Activated CD8-positive, alpha-beta T cell treated with anti-CD3 and anti-CD28 coated beads, Interleukin-2, amount 10 ng/mL, durations not matched to agents 7 days and 5 days (primary cell): ENCODE measurements around the gene SCLY. TPM values are rescaled to one million over a fixed set of nuclear protein-coding genes. Genes with fewer than 3 reads are reported as not detected.

Experiments
- ATAC-seq: fragments of 150-1000 bp; cut with Tn5 transposase; one replicate; pipeline ENCODE4 v1.10.0; 2021; ENCODE audit warnings: moderate library complexity
- CTCF ChIA-PET: fragments of 350-600 bp; sonication (Branson Sonifier 250); formaldehyde crosslinking; loops from one replicate; lab custom pipeline; 2021; ENCODE audit warnings: antibody characterized with exemption; lab: Charles Lee
- POLR2A ChIA-PET: fragments of 350-600 bp; sonication (Branson Sonifier 250); formaldehyde crosslinking; loops from one replicate; lab custom pipeline; 2021; ENCODE audit warnings: antibody characterized with exemption; lab: Charles Lee
- DNase-seq: peaks from one replicate; pipeline ENCODE4 v3.0.0-alpha.2; 2020
- H3K27ac Mint-ChIP-seq: one replicate; pipeline ENCODE4 v1.8.0; 2021; ENCODE audit warnings: mild to moderate bottlenecking, mixed read lengths
- H3K27me3 Mint-ChIP-seq: one replicate; pipeline ENCODE4 v1.8.0; 2021; ENCODE audit warnings: low read depth, mixed read lengths
- H3K36me3 Mint-ChIP-seq: one replicate; pipeline ENCODE4 v1.8.0; 2021; ENCODE audit warnings: low read depth, mixed read lengths
- H3K4me1 Mint-ChIP-seq: one replicate; pipeline ENCODE4 v1.8.0; 2021; ENCODE audit warnings: low read depth, mixed read lengths
- H3K4me3 Mint-ChIP-seq: one replicate; pipeline ENCODE4 v1.8.0; 2021; ENCODE audit warnings: mild to moderate bottlenecking, mixed read lengths
- H3K9me3 Mint-ChIP-seq: one replicate; pipeline ENCODE4 v1.8.0; 2022; ENCODE audit warnings: mixed read lengths; ENCODE audit not compliant: insufficient read depth
- total RNA-seq, 2 experiments: library from RNA; stranded (reverse); gene quantifications; one replicate each; pipeline ENCODE4 v1.2.3, GENCODE V29; 2021

Gene SCLY
- total RNA-seq, result 10 to 100 TPM; 34.1 to 40.4 TPM

DNA sequence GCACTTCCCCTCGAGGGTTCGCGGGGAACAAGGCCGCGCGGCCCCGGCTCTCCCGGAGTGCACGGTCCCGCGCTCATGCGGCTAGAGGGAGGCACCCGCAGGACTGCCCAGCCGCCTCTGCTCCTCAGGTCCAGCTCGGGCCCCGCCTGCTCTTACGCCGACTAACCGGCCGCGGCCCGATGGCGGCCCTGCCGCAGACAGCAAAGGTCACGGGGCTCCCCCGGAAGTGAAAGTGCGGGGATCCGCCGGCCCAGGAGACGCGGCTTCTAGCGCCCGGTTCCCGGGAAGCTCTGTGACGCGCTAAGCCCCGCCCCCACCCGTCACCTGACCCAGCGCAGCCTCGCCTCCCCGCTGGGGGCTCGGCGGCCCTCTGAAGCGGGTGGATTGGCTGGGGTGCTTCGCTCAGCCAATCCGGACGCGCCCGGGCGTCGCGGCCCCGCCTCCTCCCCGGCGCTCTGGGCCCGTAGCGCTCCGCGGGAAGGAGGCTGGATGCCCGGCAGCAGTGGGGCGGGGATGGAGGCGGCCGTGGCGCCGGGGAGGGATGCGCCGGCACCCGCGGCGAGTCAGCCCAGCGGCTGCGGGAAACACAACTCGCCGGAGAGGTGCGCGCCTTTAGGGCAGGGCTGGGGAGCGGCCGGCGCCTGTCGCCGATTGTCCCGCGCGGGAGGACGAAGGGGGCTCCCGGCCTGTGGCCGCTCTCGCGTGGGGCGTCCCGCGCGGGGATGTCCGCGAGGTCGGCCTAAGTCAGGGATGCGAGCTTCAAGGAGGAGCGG is at the start of gene SCLY:
Gene SCLY (plus strand): TSS at position 460 of the 773 bp plus-strand sequence. CDS start 54 bp downstream, at position 514.
- H3K4me3 Mint-ChIP-seq, result peak within 1 kb of the TSS; percentile 84
- peak within 1 kb of the TSS; percentile 85 for H3K27ac Mint-ChIP-seq
- POLR2A ChIA-PET, result interaction anchor here (0.7 to 2.4 kb wide), 8 partner anchors 9 to 143 kb away, joined by 3 to 9 read pairs (median 3); partner anchors contain the start of gene ILKAP
- H3K27me3 Mint-ChIP-seq, result peaks cover 12% of the 10 kb centered on the region
- H3K36me3 Mint-ChIP-seq, result peaks cover 25% of the 10 kb centered on the region
- H3K4me1 Mint-ChIP-seq, result peaks cover 51% of the 10 kb centered on the region
- H3K9me3 Mint-ChIP-seq, result no peaks in the 10 kb centered on the region
- ATAC-seq (peak; percentile 99), DNase-seq (peak; percentile 97)
- CTCF ChIA-PET, result interaction anchor here (0.5 to 0.7 kb wide), 2 partner anchors 81 to 118 kb away, joined by 3 to 4 read pairs; no protein-coding TSS in a partner anchor

DNA sequence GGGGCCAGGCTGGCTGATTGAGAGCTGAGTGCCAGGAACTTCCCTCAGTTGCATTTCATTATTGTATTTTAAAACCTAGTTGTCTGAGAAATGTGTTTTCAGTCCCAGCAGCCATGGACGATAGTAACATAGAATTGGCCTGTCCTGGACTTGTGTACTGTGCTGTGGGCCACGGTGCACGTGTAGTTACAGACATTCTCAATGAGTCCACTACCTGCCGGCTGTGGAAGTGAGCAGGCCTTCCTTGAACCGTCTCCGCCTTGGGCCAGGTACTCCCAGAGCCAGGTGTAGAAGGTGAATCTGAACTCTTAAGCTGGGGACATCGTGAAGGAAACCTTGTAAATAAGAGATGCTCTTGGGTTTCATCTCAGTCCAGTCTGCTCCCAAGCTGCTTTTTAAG is 47.0 kb upstream of the SCLY start:
- peaks cover 26% of the 10 kb centered on the region for H3K36me3 Mint-ChIP-seq
- ChIA-PET POLR2A (no interaction called here), CTCF (interaction anchor here (1.8 kb wide), 1 partner anchor 91 kb away, joined by 5 read pairs; no protein-coding TSS in a partner anchor)
- no peak overlapping the region for H3K4me3 Mint-ChIP-seq
- no peaks in the 10 kb centered on the region for H3K9me3 Mint-ChIP-seq
- peaks cover 17% of the 10 kb centered on the region for H3K4me1 Mint-ChIP-seq
- no peak for ATAC-seq
- no peak for DNase-seq
- H3K27me3 Mint-ChIP-seq, result no peaks in the 10 kb centered on the region
- H3K27ac Mint-ChIP-seq, result no peak overlapping the region

- H3K4me3 Mint-ChIP-seq, result no peak overlapping the region
- H3K4me1 Mint-ChIP-seq, result peaks cover 8% of the 10 kb centered on the region
- H3K36me3 Mint-ChIP-seq, result peaks cover 27% of the 10 kb centered on the region
- ATAC-seq, result no peak
- no peak for DNase-seq
- POLR2A ChIA-PET, result no interaction called here
- no peaks in the 10 kb centered on the region for H3K9me3 Mint-ChIP-seq
- H3K27ac Mint-ChIP-seq, result no peak overlapping the region
- CTCF ChIA-PET, result interaction anchor here (1.0 to 1.8 kb wide), 4 partner anchors 15 to 92 kb away, joined by 3 to 7 read pairs (median 4); no protein-coding TSS in a partner anchor
- no peaks in the 10 kb centered on the region for H3K27me3 Mint-ChIP-seq
These were observed 45.1 kb upstream of the SCLY start for GRCh38 chr2:238015705-238016104.

GRCh38 chr2:238016526-238016925 is 44.3 kb upstream of the SCLY start:
- ChIA-PET POLR2A (no interaction called here), CTCF (no interaction called here)
- H3K9me3 Mint-ChIP-seq, result no peaks in the 10 kb centered on the region
- no peak overlapping the region for H3K27ac Mint-ChIP-seq
- no peak for DNase-seq
- peaks cover 30% of the 10 kb centered on the region for H3K36me3 Mint-ChIP-seq
- H3K4me3 Mint-ChIP-seq, result no peak overlapping the region
- H3K4me1 Mint-ChIP-seq, result peaks cover 3% of the 10 kb centered on the region
- ATAC-seq, result no peak
- no peaks in the 10 kb centered on the region for H3K27me3 Mint-ChIP-seq

- no peak overlapping the region for H3K27ac Mint-ChIP-seq
- ChIA-PET CTCF (no interaction called here), POLR2A (no interaction called here)
- no peak for DNase-seq
- no peak overlapping the region for H3K4me3 Mint-ChIP-seq
- H3K4me1 Mint-ChIP-seq, result peaks cover 13% of the 10 kb centered on the region
- H3K36me3 Mint-ChIP-seq, result peaks cover 29% of the 10 kb centered on the region
- H3K27me3 Mint-ChIP-seq, result no peaks in the 10 kb centered on the region
- ATAC-seq, result no peak
- no peaks in the 10 kb centered on the region for H3K9me3 Mint-ChIP-seq
These were observed 40.8 kb upstream of the SCLY start for GRCh38 chr2:238019962-238020361.

- CTCF ChIA-PET, result no interaction called here
- Mint-ChIP-seq H3K36me3 (peaks cover 37% of the 10 kb centered on the region), H3K4me1 (peaks cover 20% of the 10 kb centered on the region), H3K4me3 (no peak overlapping the region), H3K27ac (no peak overlapping the region), H3K27me3 (no peaks in the 10 kb centered on the region), H3K9me3 (no peaks in the 10 kb centered on the region)
- POLR2A ChIA-PET, result no interaction called here
- DNase-seq (no peak), ATAC-seq (no peak)
These were observed 40.0 kb upstream of the SCLY start for GRCh38 chr2:238020816-238021215.

GRCh38 chr2:238021327-238021726 is 39.5 kb upstream of the SCLY start:
- Mint-ChIP-seq H3K36me3 (peaks cover 39% of the 10 kb centered on the region), H3K27me3 (no peaks in the 10 kb centered on the region), H3K4me3 (no peak overlapping the region), H3K4me1 (peaks cover 20% of the 10 kb centered on the region), H3K27ac (no peak overlapping the region), H3K9me3 (no peaks in the 10 kb centered on the region)
- ChIA-PET CTCF (no interaction called here), POLR2A (no interaction called here)
- no peak for ATAC-seq
- no peak for DNase-seq

DNA sequence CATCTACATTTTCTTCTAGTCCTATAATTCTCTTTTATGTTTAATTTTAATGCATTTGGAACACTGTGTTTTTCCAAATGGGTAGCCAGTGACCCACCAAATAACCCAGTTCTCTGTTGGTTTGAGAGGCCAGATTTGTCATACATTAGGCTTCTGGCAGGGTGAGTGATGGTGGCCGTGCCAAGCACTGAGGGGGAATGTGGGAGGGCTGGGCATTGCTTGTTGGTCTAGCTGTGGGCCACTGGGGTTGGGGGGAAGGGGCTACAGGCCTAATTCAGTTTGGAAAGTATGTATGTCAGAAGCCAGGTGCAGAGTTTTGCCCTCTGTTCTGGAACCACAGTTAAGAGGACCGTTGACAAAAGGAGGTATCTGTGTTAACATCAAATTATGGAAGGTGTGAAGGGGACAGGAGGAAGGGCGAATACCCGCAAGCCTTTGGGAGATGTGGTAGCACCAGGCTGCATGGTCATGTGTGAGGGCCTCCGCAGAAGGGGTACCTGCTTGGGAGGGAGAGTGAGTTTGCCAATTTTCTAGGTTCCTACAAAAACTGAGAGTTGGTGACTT is 38.1 kb upstream of the SCLY start:
- no peaks in the 10 kb centered on the region for H3K9me3 Mint-ChIP-seq
- H3K27ac Mint-ChIP-seq, result no peak overlapping the region
- H3K27me3 Mint-ChIP-seq, result no peaks in the 10 kb centered on the region
- DNase-seq (no peak), ATAC-seq (no peak)
- H3K4me3 Mint-ChIP-seq, result no peak overlapping the region
- POLR2A ChIA-PET, result no interaction called here
- CTCF ChIA-PET, result interaction anchor here (0.7 kb wide), 1 partner anchor 241 kb away, joined by 3 read pairs; no protein-coding TSS in a partner anchor
- peaks cover 28% of the 10 kb centered on the region for H3K4me1 Mint-ChIP-seq
- peaks cover 39% of the 10 kb centered on the region for H3K36me3 Mint-ChIP-seq

DNA sequence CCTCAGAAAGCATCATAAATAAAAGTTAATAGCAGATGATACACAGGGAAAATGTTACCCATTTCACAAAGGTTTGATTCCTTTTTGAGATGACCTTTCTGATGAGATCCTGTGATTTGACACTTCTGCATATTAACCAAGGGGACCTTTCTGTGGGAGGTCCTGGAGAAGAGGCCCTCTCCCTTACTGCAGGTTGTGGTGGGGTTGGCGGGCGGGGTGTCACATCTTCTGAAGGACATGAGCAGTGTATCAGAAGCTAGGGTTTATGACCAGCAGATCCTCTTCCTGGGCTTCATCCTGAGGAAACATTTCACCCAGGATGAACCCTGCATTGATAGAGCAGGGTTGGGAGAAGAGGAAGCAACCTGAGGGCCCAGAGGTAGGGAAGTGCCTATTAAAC is 37.2 kb upstream of the SCLY start:
- no peaks in the 10 kb centered on the region for H3K27me3 Mint-ChIP-seq
- ChIA-PET CTCF (no interaction called here), POLR2A (no interaction called here)
- H3K4me3 Mint-ChIP-seq, result no peak overlapping the region
- H3K27ac Mint-ChIP-seq, result no peak overlapping the region
- peaks cover 41% of the 10 kb centered on the region for H3K36me3 Mint-ChIP-seq
- H3K9me3 Mint-ChIP-seq, result no peaks in the 10 kb centered on the region
- peaks cover 28% of the 10 kb centered on the region for H3K4me1 Mint-ChIP-seq
- DNase-seq (no peak), ATAC-seq (no peak)

- no peak overlapping the region for H3K4me3 Mint-ChIP-seq
- POLR2A ChIA-PET, result no interaction called here
- H3K9me3 Mint-ChIP-seq, result no peaks in the 10 kb centered on the region
- H3K27me3 Mint-ChIP-seq, result no peaks in the 10 kb centered on the region
- ATAC-seq, result peak; percentile 71
- peaks cover 25% of the 10 kb centered on the region for H3K4me1 Mint-ChIP-seq
- DNase-seq, result peak; percentile 36
- peaks cover 43% of the 10 kb centered on the region for H3K36me3 Mint-ChIP-seq
- peak overlapping the region; percentile 18 for H3K27ac Mint-ChIP-seq
- CTCF ChIA-PET, result interaction anchor here (0.7 kb wide), 1 partner anchor 167 kb away, joined by 3 read pairs; no protein-coding TSS in a partner anchor
These were observed 35.8 kb upstream of the SCLY start for GRCh38 chr2:238024986-238025385.

DNA sequence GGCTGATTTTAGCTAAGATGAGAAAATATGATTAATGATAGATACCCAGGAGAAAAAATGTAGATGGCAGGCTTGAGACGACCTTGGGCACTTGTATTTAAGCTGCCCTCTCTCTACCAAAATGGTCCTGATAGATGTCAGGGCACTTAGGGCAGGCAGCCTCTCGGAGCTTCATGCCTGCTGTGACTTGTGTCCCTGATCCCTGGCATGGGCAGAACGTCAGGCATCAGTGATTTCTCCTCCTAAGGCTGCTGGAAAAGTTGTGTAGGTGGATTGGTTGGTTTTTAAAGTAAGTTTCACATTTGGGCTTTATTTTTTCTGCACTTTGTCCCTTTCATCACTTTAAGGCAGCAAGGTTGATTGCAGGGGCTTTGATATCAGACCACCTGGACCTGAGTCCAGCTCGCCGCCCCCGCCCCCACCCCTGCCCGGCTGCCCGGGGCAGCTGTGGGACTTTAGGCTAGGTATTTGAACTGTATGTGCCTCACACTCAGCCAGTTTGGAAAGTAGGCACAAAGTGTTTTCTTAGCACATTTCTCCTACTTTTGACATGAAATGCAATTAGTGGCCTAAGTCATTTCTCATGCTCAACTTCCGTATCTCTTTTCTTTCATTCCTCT is 35.0 kb upstream of the SCLY start:
- ATAC-seq (no peak), DNase-seq (no peak)
- Mint-ChIP-seq H3K36me3 (peaks cover 44% of the 10 kb centered on the region), H3K9me3 (no peaks in the 10 kb centered on the region), H3K4me1 (peaks cover 25% of the 10 kb centered on the region), H3K4me3 (no peak overlapping the region), H3K27me3 (no peaks in the 10 kb centered on the region), H3K27ac (no peak overlapping the region)
- ChIA-PET CTCF (no interaction called here), POLR2A (no interaction called here)

GRCh38 chr2:238027058-238027457 is 33.7 kb upstream of the SCLY start:
- ATAC-seq, result no peak
- H3K27me3 Mint-ChIP-seq, result no peaks in the 10 kb centered on the region
- peaks cover 46% of the 10 kb centered on the region for H3K36me3 Mint-ChIP-seq
- no peak overlapping the region for H3K27ac Mint-ChIP-seq
- CTCF ChIA-PET, result interaction anchor here (1.1 kb wide), 1 partner anchor 13 kb away, joined by 3 read pairs; no protein-coding TSS in a partner anchor
- no peak overlapping the region for H3K4me3 Mint-ChIP-seq
- H3K4me1 Mint-ChIP-seq, result peaks cover 27% of the 10 kb centered on the region
- H3K9me3 Mint-ChIP-seq, result no peaks in the 10 kb centered on the region
- DNase-seq, result no peak
- POLR2A ChIA-PET, result no interaction called here
